ENCODE measurements around the gene HJURP. TPM values are rescaled to one million over a fixed set of nuclear protein-coding genes. Genes with fewer than 3 reads are reported as not detected.

Gene HJURP
- total RNA-seq, 2 experiments from 2014 or later, result 49.9 to 53.9 TPM

GRCh38 chr2:233833345-233833744 lies 21.0 kb downstream of the HJURP start:
- CTCF ChIA-PET, result interaction anchor here (0.7 kb wide), 1 partner anchor 1096 kb away, joined by 3 read pairs; no protein-coding TSS in a partner anchor

GRCh38 chr2:233832869-233833311 lies 21.4 kb downstream of the HJURP start:
- CTCF ChIA-PET, result interaction anchor here (0.7 kb wide), 1 partner anchor 1097 kb away, joined by 3 read pairs; no protein-coding TSS in a partner anchor

More at GRCh38 chr2:233833345-233833744, 21.0 kb downstream of the HJURP start:
- POLR2A ChIA-PET, result no interaction called here

GRCh38 chr2:233832414-233832813 lies 21.9 kb downstream of the HJURP start:
- POLR2A ChIA-PET, result no interaction called here
- CTCF ChIA-PET, result no interaction called here

More at GRCh38 chr2:233832869-233833311, 21.4 kb downstream of the HJURP start:
- POLR2A ChIA-PET, result no interaction called here

- ChIA-PET POLR2A (no interaction called here), CTCF (no interaction called here)
Measured at GRCh38 chr2:233831861-233832260, 22.5 kb downstream of the HJURP start.

- ChIA-PET POLR2A (no interaction called here), CTCF (no interaction called here)
Measured at GRCh38 chr2:233831011-233831721, 23.2 kb downstream of the HJURP start.

GRCh38 chr2:233830111-233830802 lies 24.1 kb downstream of the HJURP start:
- ChIA-PET POLR2A (no interaction called here), CTCF (no interaction called here)

GRCh38 chr2:233829193-233830110 lies 24.9 kb downstream of the HJURP start:
- POLR2A ChIA-PET, result no interaction called here

GRCh38 chr2:233828546-233829192 lies 25.7 kb downstream of the HJURP start:
- CTCF ChIA-PET, result no interaction called here
- POLR2A ChIA-PET, result no interaction called here

More at GRCh38 chr2:233829193-233830110, 24.9 kb downstream of the HJURP start:
- CTCF ChIA-PET, result no interaction called here

- POLR2A ChIA-PET, result no interaction called here
- CTCF ChIA-PET, result no interaction called here
Measured at GRCh38 chr2:233824373-233824772, 30.0 kb downstream of the HJURP start.

GRCh38 chr2:233823731-233824121 lies 30.6 kb downstream of the HJURP start:
- POLR2A ChIA-PET, result no interaction called here
- CTCF ChIA-PET, result no interaction called here

GRCh38 chr2:233822781-233823730 lies 31.3 kb downstream of the HJURP start:
- CTCF ChIA-PET, result no interaction called here
- POLR2A ChIA-PET, result interaction anchor here (0.6 kb wide), 1 partner anchor 742 kb away, joined by 10 read pairs; no protein-coding TSS in a partner anchor

- ChIA-PET POLR2A (interaction anchor here (0.6 kb wide), 1 partner anchor 743 kb away, joined by 10 read pairs; no protein-coding TSS in a partner anchor), CTCF (no interaction called here)
Measured at GRCh38 chr2:233822101-233822771, 32.1 kb downstream of the HJURP start.

- ChIA-PET CTCF (no interaction called here), POLR2A (no interaction called here)
Measured at GRCh38 chr2:233821709-233822100, 32.6 kb downstream of the HJURP start.

- CTCF ChIA-PET, result no interaction called here
- POLR2A ChIA-PET, result no interaction called here
Measured at GRCh38 chr2:233821196-233821595, 33.1 kb downstream of the HJURP start.

GRCh38 chr2:233820774-233821105 lies 33.6 kb downstream of the HJURP start:
- POLR2A ChIA-PET, result no interaction called here
- CTCF ChIA-PET, result no interaction called here

- ChIA-PET POLR2A (no interaction called here), CTCF (no interaction called here)
Measured at GRCh38 chr2:233819884-233820773, 34.2 kb downstream of the HJURP start.
